Measurements from ENCODE around the gene SPDL1.

Gene SPDL1

DNA sequence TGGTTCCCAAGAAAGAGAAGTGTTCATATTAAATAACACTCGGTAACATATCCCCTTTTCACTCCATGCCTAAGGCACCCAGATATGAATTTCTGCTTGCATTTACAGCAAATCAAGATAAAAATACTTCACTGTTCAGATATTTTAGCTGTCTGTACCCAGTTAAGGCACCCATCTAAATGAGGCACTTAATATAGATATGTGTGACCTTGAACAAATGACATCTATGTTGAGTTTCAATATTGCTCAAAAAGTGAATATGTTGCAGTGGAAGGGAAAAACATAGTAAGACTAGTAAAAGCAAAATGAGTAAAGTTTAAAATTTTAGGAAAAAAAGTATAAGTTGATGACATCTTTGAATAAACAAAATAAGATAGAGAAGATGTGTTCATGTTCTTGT is 32.4 kb upstream of the SPDL1 start:
- Histone ChIP-seq H3K14ac (ENCODE audit: low read length in 2 of 2) (no peak overlapping the region), H3K27ac (ENCODE audit: low read length, poor library complexity, severe bottlenecking) (no peak overlapping the region), H4K91ac (ENCODE audit: low read length) (no peak overlapping the region), H3K4me2 (ENCODE audit: low read length, poor library complexity, severe bottlenecking) (no peak overlapping the region), H3K4me3 (ENCODE audit: insufficient read depth in 1 of 2, low read depth in 1 of 2, low read length in 2 of 2) (no peak overlapping the region), H3K27me3 (ENCODE audit: control insufficient read depth in 1 of 2, insufficient read depth in 1 of 2, low read length in 2 of 2) (peaks cover 0 to 7% of the 10 kb centered on the region in 2 experiments), H3K18ac (ENCODE audit: low read depth in 1 of 2, low read length in 2 of 2) (no peak overlapping the region), H2BK15ac (ENCODE audit: low read depth, poor library complexity, severe bottlenecking) (no peak overlapping the region), H3K23ac (ENCODE audit: low read length in 2 of 2) (no peak overlapping the region), H2AFZ (ENCODE audit: low read depth, low read length) (no peak overlapping the region), H3K9ac (ENCODE audit: low read length) (no peak overlapping the region), H3K79me1 (replicated peaks; ENCODE audit: low read length, poor library complexity, severe bottlenecking) (no peaks in the 10 kb centered on the region), H3K36me3 (ENCODE audit: control insufficient read depth in 1 of 2, insufficient read depth in 2 of 2, low read depth in 1 of 2, low read length in 2 of 2) (no peaks in the 10 kb centered on the region), H3K4me1 (ENCODE audit: control insufficient read depth, insufficient read depth, low read depth, low read length) (no peaks in the 10 kb centered on the region), H2AK5ac (ENCODE audit: low read length, severe bottlenecking) (no peak overlapping the region), H3K4ac (ENCODE audit: low read depth in 1 of 2, low read length in 2 of 2) (no peak overlapping the region), H2BK12ac (ENCODE audit: low read length in 2 of 2) (no peak overlapping the region), H4K8ac (ENCODE audit: low read length) (no peak overlapping the region), H2BK5ac (ENCODE audit: low read depth, low read length, poor library complexity, severe bottlenecking) (no peak overlapping the region), H2BK120ac (ENCODE audit: low read depth, low read length) (no peak overlapping the region), H3K9me3 (ENCODE audit: control insufficient read depth, low read length) (peaks cover 10% of the 10 kb centered on the region)
- no peak for DNase-seq
- 85% methylated on average over 1 of the region's 1 CpG for WGBS

DNA sequence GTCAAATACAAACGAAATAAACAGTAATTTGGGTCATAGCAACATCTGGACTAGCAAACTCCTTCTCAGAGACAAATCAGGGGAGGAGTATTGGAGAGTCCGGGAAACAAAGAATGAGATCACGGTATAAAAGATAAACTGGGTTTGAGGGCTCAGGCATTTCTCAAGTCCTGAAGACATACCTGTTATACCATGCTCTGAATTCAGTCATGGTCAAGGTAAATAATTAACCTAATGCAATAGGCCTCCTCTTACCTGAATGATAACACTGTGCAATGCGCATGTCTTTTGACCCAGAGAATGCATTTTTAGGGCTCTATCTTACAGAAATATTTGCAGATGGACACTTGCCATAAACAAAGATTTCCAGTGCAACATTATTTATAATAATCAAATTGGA is 31.9 kb upstream of the SPDL1 start:
- no peak overlapping the region for H2BK5ac ChIP-seq (ENCODE audit: low read depth, low read length, poor library complexity, severe bottlenecking)
- H2AK5ac ChIP-seq (ENCODE audit: low read length, severe bottlenecking): no peak overlapping the region
- no peak overlapping the region for H4K8ac ChIP-seq (ENCODE audit: low read length)
- H3K27ac ChIP-seq (ENCODE audit: low read length, poor library complexity, severe bottlenecking): no peak overlapping the region
- no peak overlapping the region for H3K9ac ChIP-seq (ENCODE audit: low read length)
- H3K23ac ChIP-seq (ENCODE audit: low read length in 2 of 2): no peak overlapping the region
- no peak overlapping the region for H3K14ac ChIP-seq (ENCODE audit: low read length in 2 of 2)
- no peak overlapping the region for H3K4me3 ChIP-seq (ENCODE audit: insufficient read depth in 1 of 2, low read depth in 1 of 2, low read length in 2 of 2)
- 66% methylated on average over 3 of the region's 4 CpGs for WGBS
- no peak overlapping the region for H2AFZ ChIP-seq (ENCODE audit: low read depth, low read length)
- H3K18ac ChIP-seq (ENCODE audit: low read depth in 1 of 2, low read length in 2 of 2): no peak overlapping the region
- H3K4me1 ChIP-seq (ENCODE audit: control insufficient read depth, insufficient read depth, low read depth, low read length): no peaks in the 10 kb centered on the region
- no peak overlapping the region for H4K91ac ChIP-seq (ENCODE audit: low read length)
- no peak for DNase-seq
- H3K9me3 ChIP-seq (ENCODE audit: control insufficient read depth, low read length): peaks cover 16% of the 10 kb centered on the region
- H2BK12ac ChIP-seq (ENCODE audit: low read length in 2 of 2): no peak overlapping the region
- no peaks in the 10 kb centered on the region for H3K79me1 ChIP-seq (replicated peaks; ENCODE audit: low read length, poor library complexity, severe bottlenecking)
- no peak overlapping the region for H2BK15ac ChIP-seq (ENCODE audit: low read depth, poor library complexity, severe bottlenecking)
- peaks cover 0 to 7% of the 10 kb centered on the region in 2 experiments for H3K27me3 ChIP-seq (ENCODE audit: control insufficient read depth in 1 of 2, insufficient read depth in 1 of 2, low read length in 2 of 2)
- H3K36me3 ChIP-seq (ENCODE audit: control insufficient read depth in 1 of 2, insufficient read depth in 2 of 2, low read depth in 1 of 2, low read length in 2 of 2): no peaks in the 10 kb centered on the region
- H3K4me2 ChIP-seq (ENCODE audit: low read length, poor library complexity, severe bottlenecking): no peak overlapping the region
- no peak overlapping the region for H3K4ac ChIP-seq (ENCODE audit: low read depth in 1 of 2, low read length in 2 of 2)
- no peak overlapping the region for H2BK120ac ChIP-seq (ENCODE audit: low read depth, low read length)

DNA sequence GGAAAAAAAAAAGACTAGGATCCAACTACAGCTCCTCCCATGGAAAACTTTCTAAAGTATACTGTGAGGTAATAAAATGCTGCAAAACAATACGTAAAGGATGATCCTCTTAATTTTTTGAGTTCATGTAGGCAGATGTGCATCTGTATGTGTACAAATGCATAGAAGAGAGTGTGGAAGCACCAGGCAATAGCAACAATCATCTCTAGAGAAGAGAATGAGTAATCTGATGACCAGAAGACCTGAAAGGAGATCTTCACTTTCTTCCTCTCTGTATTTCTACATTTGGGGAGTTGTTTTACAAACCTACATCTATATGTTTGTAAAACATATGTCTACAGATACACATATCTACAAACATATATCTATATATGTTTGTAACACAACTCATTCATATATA is 29.3 kb upstream of the SPDL1 start:
- Histone ChIP-seq H3K27me3 (ENCODE audit: control insufficient read depth in 1 of 2, insufficient read depth in 1 of 2, low read length in 2 of 2) (peaks cover 0 to 4% of the 10 kb centered on the region in 2 experiments), H4K91ac (ENCODE audit: low read length) (no peak overlapping the region), H3K27ac (ENCODE audit: low read length, poor library complexity, severe bottlenecking) (no peak overlapping the region), H2AFZ (ENCODE audit: low read depth, low read length) (no peak overlapping the region), H3K14ac (ENCODE audit: low read length in 2 of 2) (no peak overlapping the region), H3K4ac (ENCODE audit: low read depth in 1 of 2, low read length in 2 of 2) (no peak overlapping the region), H2BK12ac (ENCODE audit: low read length in 2 of 2) (no peak overlapping the region), H3K18ac (ENCODE audit: low read depth in 1 of 2, low read length in 2 of 2) (no peak overlapping the region), H3K4me1 (ENCODE audit: control insufficient read depth, insufficient read depth, low read depth, low read length) (no peaks in the 10 kb centered on the region), H3K79me1 (replicated peaks; ENCODE audit: low read length, poor library complexity, severe bottlenecking) (no peaks in the 10 kb centered on the region), H3K36me3 (ENCODE audit: control insufficient read depth in 1 of 2, insufficient read depth in 2 of 2, low read depth in 1 of 2, low read length in 2 of 2) (no peaks in the 10 kb centered on the region), H2BK120ac (ENCODE audit: low read depth, low read length) (no peak overlapping the region), H3K9ac (ENCODE audit: low read length) (no peak overlapping the region), H3K4me2 (ENCODE audit: low read length, poor library complexity, severe bottlenecking) (no peak overlapping the region), H3K4me3 (ENCODE audit: insufficient read depth in 1 of 2, low read depth in 1 of 2, low read length in 2 of 2) (no peak overlapping the region), H2BK15ac (ENCODE audit: low read depth, poor library complexity, severe bottlenecking) (no peak overlapping the region), H4K8ac (ENCODE audit: low read length) (no peak overlapping the region), H2AK5ac (ENCODE audit: low read length, severe bottlenecking) (no peak overlapping the region), H3K23ac (ENCODE audit: low read length in 2 of 2) (no peak overlapping the region), H3K9me3 (ENCODE audit: control insufficient read depth, low read length) (peaks cover 37% of the 10 kb centered on the region), H2BK5ac (ENCODE audit: low read depth, low read length, poor library complexity, severe bottlenecking) (no peak overlapping the region)
- 92% methylated on average over 1 of the region's 1 CpG for WGBS
- no peak for DNase-seq

DNA sequence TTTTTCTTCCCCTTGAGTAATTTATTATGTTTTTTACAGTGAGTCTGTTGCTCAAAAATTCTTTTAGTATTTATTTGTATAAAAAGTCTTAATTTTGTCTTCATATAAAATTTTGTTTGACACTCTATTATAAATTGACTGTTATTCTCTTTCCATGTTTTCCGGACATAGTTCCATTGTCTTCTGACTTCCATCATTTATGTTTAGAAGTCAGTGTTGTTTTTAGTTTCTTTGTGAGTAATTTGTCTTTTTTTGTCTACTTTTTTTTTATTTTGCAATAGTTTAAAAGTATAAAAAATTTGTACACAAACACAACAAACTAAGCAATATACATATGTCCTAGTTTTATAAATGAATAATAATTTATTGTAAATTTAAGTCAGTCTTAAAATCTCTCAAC is 25.7 kb upstream of the SPDL1 start:
- Histone ChIP-seq H3K14ac (ENCODE audit: low read length in 2 of 2) (no peak overlapping the region), H4K8ac (ENCODE audit: low read length) (no peak overlapping the region), H3K27me3 (ENCODE audit: control insufficient read depth in 1 of 2, insufficient read depth in 1 of 2, low read length in 2 of 2) (peaks cover 0 to 4% of the 10 kb centered on the region in 2 experiments), H4K91ac (ENCODE audit: low read length) (no peak overlapping the region), H2BK5ac (ENCODE audit: low read depth, low read length, poor library complexity, severe bottlenecking) (no peak overlapping the region), H3K4me1 (ENCODE audit: control insufficient read depth, insufficient read depth, low read depth, low read length) (no peaks in the 10 kb centered on the region), H2AFZ (ENCODE audit: low read depth, low read length) (no peak overlapping the region), H2BK15ac (ENCODE audit: low read depth, poor library complexity, severe bottlenecking) (no peak overlapping the region), H3K9ac (ENCODE audit: low read length) (no peak overlapping the region), H2BK12ac (ENCODE audit: low read length in 2 of 2) (no peak overlapping the region), H3K18ac (ENCODE audit: low read depth in 1 of 2, low read length in 2 of 2) (no peak overlapping the region), H3K4ac (ENCODE audit: low read depth in 1 of 2, low read length in 2 of 2) (no peak overlapping the region), H3K9me3 (ENCODE audit: control insufficient read depth, low read length) (peaks cover 49% of the 10 kb centered on the region), H3K36me3 (ENCODE audit: control insufficient read depth in 1 of 2, insufficient read depth in 2 of 2, low read depth in 1 of 2, low read length in 2 of 2) (no peaks in the 10 kb centered on the region), H2BK120ac (ENCODE audit: low read depth, low read length) (no peak overlapping the region), H3K27ac (ENCODE audit: low read length, poor library complexity, severe bottlenecking) (no peak overlapping the region), H3K4me2 (ENCODE audit: low read length, poor library complexity, severe bottlenecking) (no peak overlapping the region), H3K79me1 (replicated peaks; ENCODE audit: low read length, poor library complexity, severe bottlenecking) (no peaks in the 10 kb centered on the region), H3K4me3 (ENCODE audit: insufficient read depth in 1 of 2, low read depth in 1 of 2, low read length in 2 of 2) (no peak overlapping the region), H3K23ac (ENCODE audit: low read length in 2 of 2) (no peak overlapping the region), H2AK5ac (ENCODE audit: low read length, severe bottlenecking) (no peak overlapping the region)
- no CpG with 5 or more reads among the region's 1 CpG for WGBS
- no peak for DNase-seq
